ENCODE measurements around the gene LYL1.

LYL1 gene

GRCh38 chr19:13074378-13074777 is 28.3 kb downstream of the LYL1 start:
- DNase-seq = no peak

GRCh38 chr19:13073263-13073662 is 29.4 kb downstream of the LYL1 start:
- no peak for DNase-seq
- Mint-ChIP-seq H3K4me1 (no peaks in the 10 kb centered on the region), H3K9me3 (no peaks in the 10 kb centered on the region), H3K4me3 (no peak overlapping the region), H3K27me3 (peaks cover 28% of the 10 kb centered on the region), H3K27ac (no peak overlapping the region), H3K36me3 (no peaks in the 10 kb centered on the region)
- CTCF ChIA-PET = interaction anchor here (1.2 to 1.9 kb wide), 2 partner anchors 12 to 108 kb away, joined by 4 to 10 read pairs; no protein-coding TSS in a partner anchor

More at GRCh38 chr19:13074378-13074777, 28.3 kb downstream of the LYL1 start:
- H3K4me3 Mint-ChIP-seq = no peak overlapping the region
- no peaks in the 10 kb centered on the region for H3K4me1 Mint-ChIP-seq
- no peaks in the 10 kb centered on the region for H3K36me3 Mint-ChIP-seq
- CTCF ChIA-PET = interaction anchor here (0.7 to 1.9 kb wide), 2 partner anchors 13 to 109 kb away, joined by 3 to 10 read pairs; no protein-coding TSS in a partner anchor
- H3K27ac Mint-ChIP-seq = no peak overlapping the region
- H3K9me3 Mint-ChIP-seq = no peaks in the 10 kb centered on the region
- H3K27me3 Mint-ChIP-seq = peaks cover 31% of the 10 kb centered on the region

- Mint-ChIP-seq H3K36me3 (no peaks in the 10 kb centered on the region), H3K9me3 (no peaks in the 10 kb centered on the region), H3K4me3 (no peak overlapping the region), H3K4me1 (no peaks in the 10 kb centered on the region), H3K27me3 (peaks cover 25% of the 10 kb centered on the region), H3K27ac (no peak overlapping the region)
- DNase-seq = no peak
- CTCF ChIA-PET = interaction anchor here (1.2 to 1.9 kb wide), 2 partner anchors 11 to 107 kb away, joined by 4 to 10 read pairs; no protein-coding TSS in a partner anchor
These were observed 30.3 kb downstream of the LYL1 start for GRCh38 chr19:13072188-13072908.

- no peak overlapping the region for H3K27ac Mint-ChIP-seq
- H3K4me3 Mint-ChIP-seq = no peak overlapping the region
- CTCF ChIA-PET = interaction anchor here (2.1 kb wide), 1 partner anchor 10 kb away, joined by 14 read pairs; no protein-coding TSS in a partner anchor
- DNase-seq = no peak
- H3K9me3 Mint-ChIP-seq = no peaks in the 10 kb centered on the region
- H3K4me1 Mint-ChIP-seq = no peaks in the 10 kb centered on the region
- H3K27me3 Mint-ChIP-seq = peaks cover 25% of the 10 kb centered on the region
- no peaks in the 10 kb centered on the region for H3K36me3 Mint-ChIP-seq
These were observed 31.0 kb downstream of the LYL1 start for GRCh38 chr19:13071444-13072187.

GRCh38 chr19:13070425-13071140 is 32.1 kb downstream of the LYL1 start:
- Mint-ChIP-seq H3K4me1 (no peaks in the 10 kb centered on the region), H3K4me3 (no peak overlapping the region), H3K9me3 (no peaks in the 10 kb centered on the region), H3K36me3 (no peaks in the 10 kb centered on the region), H3K27ac (no peak overlapping the region), H3K27me3 (peaks cover 25% of the 10 kb centered on the region)
- no peak for DNase-seq
- CTCF ChIA-PET = interaction anchor here (2.1 kb wide), 1 partner anchor 9 kb away, joined by 14 read pairs; no protein-coding TSS in a partner anchor

GRCh38 chr19:13069415-13070359 is 33.0 kb downstream of the LYL1 start:
- Mint-ChIP-seq H3K27me3 (peaks cover 22% of the 10 kb centered on the region), H3K4me3 (no peak overlapping the region), H3K4me1 (no peaks in the 10 kb centered on the region), H3K9me3 (no peaks in the 10 kb centered on the region), H3K27ac (no peak overlapping the region), H3K36me3 (no peaks in the 10 kb centered on the region)
- DNase-seq = no peak
- CTCF ChIA-PET = interaction anchor here (2.1 kb wide), 1 partner anchor 8 kb away, joined by 14 read pairs; no protein-coding TSS in a partner anchor

GRCh38 chr19:13068085-13068846 is 34.4 kb downstream of the LYL1 start:
- Mint-ChIP-seq H3K27me3 (peaks cover 27% of the 10 kb centered on the region), H3K27ac (no peak overlapping the region), H3K4me3 (no peak overlapping the region), H3K36me3 (no peaks in the 10 kb centered on the region), H3K9me3 (no peaks in the 10 kb centered on the region), H3K4me1 (no peaks in the 10 kb centered on the region)
- no peak for DNase-seq
- CTCF ChIA-PET = interaction anchor here (0.9 to 2.2 kb wide), 2 partner anchors 26 to 103 kb away, joined by 4 to 8 read pairs; no protein-coding TSS in a partner anchor

- no peak overlapping the region for H3K4me3 Mint-ChIP-seq
- CTCF ChIA-PET = interaction anchor here (0.6 to 2.2 kb wide), 2 partner anchors 27 to 220 kb away, joined by 3 to 8 read pairs; no protein-coding TSS in a partner anchor
- H3K27me3 Mint-ChIP-seq = peaks cover 29% of the 10 kb centered on the region
- no peaks in the 10 kb centered on the region for H3K4me1 Mint-ChIP-seq
- H3K9me3 Mint-ChIP-seq = no peaks in the 10 kb centered on the region
- DNase-seq = no peak
- H3K36me3 Mint-ChIP-seq = no peaks in the 10 kb centered on the region
- H3K27ac Mint-ChIP-seq = no peak overlapping the region
These were observed 35.5 kb downstream of the LYL1 start for GRCh38 chr19:13066933-13067807.

GRCh38 chr19:13066226-13066625 is 36.4 kb downstream of the LYL1 start:
- DNase-seq = no peak
- no peaks in the 10 kb centered on the region for H3K36me3 Mint-ChIP-seq
- no peak overlapping the region for H3K4me3 Mint-ChIP-seq
- peaks cover 35% of the 10 kb centered on the region for H3K27me3 Mint-ChIP-seq
- peaks cover 3% of the 10 kb centered on the region for H3K4me1 Mint-ChIP-seq
- H3K27ac Mint-ChIP-seq = no peak overlapping the region
- CTCF ChIA-PET = interaction anchor here (0.6 kb wide), 1 partner anchor 219 kb away, joined by 3 read pairs; no protein-coding TSS in a partner anchor
- no peaks in the 10 kb centered on the region for H3K9me3 Mint-ChIP-seq

- Mint-ChIP-seq H3K27me3 (peaks cover 49% of the 10 kb centered on the region), H3K27ac (no peak overlapping the region), H3K4me1 (peaks cover 11% of the 10 kb centered on the region), H3K4me3 (no peak overlapping the region), H3K36me3 (no peaks in the 10 kb centered on the region), H3K9me3 (no peaks in the 10 kb centered on the region)
- CTCF ChIA-PET = interaction anchor here (1.0 to 1.5 kb wide), 4 partner anchors 10 to 87 kb away, joined by 4 to 6 read pairs (median 4); no protein-coding TSS in a partner anchor
- no peak for DNase-seq
These were observed 38.6 kb downstream of the LYL1 start for GRCh38 chr19:13064092-13064489.

- Mint-ChIP-seq H3K4me3 (no peak overlapping the region), H3K4me1 (peaks cover 11% of the 10 kb centered on the region), H3K27ac (no peak overlapping the region), H3K9me3 (no peaks in the 10 kb centered on the region), H3K27me3 (peaks cover 53% of the 10 kb centered on the region), H3K36me3 (no peaks in the 10 kb centered on the region)
- DNase-seq = no peak
- CTCF ChIA-PET = interaction anchor here (1.0 to 6.1 kb wide), 5 partner anchors 9 to 86 kb away, joined by 4 to 71 read pairs (median 4); no protein-coding TSS in a partner anchor
These were observed 39.1 kb downstream of the LYL1 start for GRCh38 chr19:13063461-13064091.

Measured in activated naive CD4-positive, alpha-beta T cell treated with anti-CD3 and anti-CD28 coated beads, Interleukin-2, amount 10 ng/mL, durations not matched to agents 7 days and 5 days (primary cell).